ENCODE data around the gene VWA2.

Gene VWA2

GRCh38 chr10:114250236-114250635 is 11.2 kb downstream of the VWA2 start:
- no peak for DNase-seq (ENCODE audit: low spot score)

- no peak for DNase-seq (ENCODE audit: low spot score)
Measured at GRCh38 chr10:114250716-114251115, 11.7 kb downstream of the VWA2 start.

GRCh38 chr10:114252092-114252491 is 13.0 kb downstream of the VWA2 start:
- DNase-seq (ENCODE audit: low spot score): no peak

GRCh38 chr10:114252883-114253282 is 13.8 kb downstream of the VWA2 start:
- DNase-seq (ENCODE audit: low spot score): no peak

GRCh38 chr10:114255227-114255626 is 16.2 kb downstream of the VWA2 start:
- no peak for DNase-seq (ENCODE audit: low spot score)

GRCh38 chr10:114256008-114256765 is 17.1 kb downstream of the VWA2 start:
- DNase-seq (ENCODE audit: low spot score): no peak

- DNase-seq (ENCODE audit: low spot score): no peak
Measured at GRCh38 chr10:114256822-114257221, 17.8 kb downstream of the VWA2 start.

GRCh38 chr10:114257498-114257897 is 18.4 kb downstream of the VWA2 start:
- no peak for DNase-seq (ENCODE audit: low spot score)

GRCh38 chr10:114258274-114258840 is 19.3 kb downstream of the VWA2 start:
- no peak for DNase-seq (ENCODE audit: low spot score)

GRCh38 chr10:114259824-114260223 is 20.8 kb downstream of the VWA2 start:
- DNase-seq (ENCODE audit: low spot score): peak; percentile 93

GRCh38 chr10:114260366-114260765 is 21.3 kb downstream of the VWA2 start:
- no peak for DNase-seq (ENCODE audit: low spot score)

GRCh38 chr10:114261076-114261475 is 22.0 kb downstream of the VWA2 start:
- DNase-seq (ENCODE audit: low spot score): peak; percentile 82

- DNase-seq (ENCODE audit: low spot score): no peak
Measured at GRCh38 chr10:114262496-114262895, 23.4 kb downstream of the VWA2 start.

GRCh38 chr10:114265392-114266053 is 26.5 kb downstream of the VWA2 start:
- DNase-seq (ENCODE audit: low spot score): peak; percentile 44

GRCh38 chr10:114266521-114266920 is 27.5 kb downstream of the VWA2 start:
- DNase-seq (ENCODE audit: low spot score): no peak

- no peak for DNase-seq (ENCODE audit: low spot score)
Measured at GRCh38 chr10:114271075-114271778, 32.2 kb downstream of the VWA2 start.

- peak; percentile 91 for DNase-seq (ENCODE audit: low spot score)
Measured at GRCh38 chr10:114271779-114272167, 32.7 kb downstream of the VWA2 start.

- DNase-seq (ENCODE audit: low spot score): no peak
Measured at GRCh38 chr10:114272696-114273095, 33.6 kb downstream of the VWA2 start.

GRCh38 chr10:114273910-114274309 is 34.9 kb downstream of the VWA2 start:
- DNase-seq (ENCODE audit: low spot score): no peak

GRCh38 chr10:114274616-114275453 is 35.8 kb downstream of the VWA2 start:
- DNase-seq (ENCODE audit: low spot score): no peak

- no peak for DNase-seq (ENCODE audit: low spot score)
Measured at GRCh38 chr10:114276066-114276465, 37.0 kb downstream of the VWA2 start.

- no peak for DNase-seq (ENCODE audit: low spot score)
Measured at GRCh38 chr10:114276671-114277070, 37.6 kb downstream of the VWA2 start.

All from GM03348 (cell line).